Activated CD4-positive, CD25-positive, alpha-beta regulatory T cell treated with anti-CD3 and anti-CD28 coated beads, Interleukin-2, amount 50 U/mL, for 72 hours (primary cell): ENCODE data around the gene TUBA1C.
"Not testable (repeated sequence)": the region's sequence is repeated elsewhere in the genome, so short reads cannot be mapped to it uniquely, and the experiment has no call there.

Source experiments
- DNase-seq: peaks from one replicate; pipeline ENCODE4 v3.0.0; 2021

Gene TUBA1C

DNA sequence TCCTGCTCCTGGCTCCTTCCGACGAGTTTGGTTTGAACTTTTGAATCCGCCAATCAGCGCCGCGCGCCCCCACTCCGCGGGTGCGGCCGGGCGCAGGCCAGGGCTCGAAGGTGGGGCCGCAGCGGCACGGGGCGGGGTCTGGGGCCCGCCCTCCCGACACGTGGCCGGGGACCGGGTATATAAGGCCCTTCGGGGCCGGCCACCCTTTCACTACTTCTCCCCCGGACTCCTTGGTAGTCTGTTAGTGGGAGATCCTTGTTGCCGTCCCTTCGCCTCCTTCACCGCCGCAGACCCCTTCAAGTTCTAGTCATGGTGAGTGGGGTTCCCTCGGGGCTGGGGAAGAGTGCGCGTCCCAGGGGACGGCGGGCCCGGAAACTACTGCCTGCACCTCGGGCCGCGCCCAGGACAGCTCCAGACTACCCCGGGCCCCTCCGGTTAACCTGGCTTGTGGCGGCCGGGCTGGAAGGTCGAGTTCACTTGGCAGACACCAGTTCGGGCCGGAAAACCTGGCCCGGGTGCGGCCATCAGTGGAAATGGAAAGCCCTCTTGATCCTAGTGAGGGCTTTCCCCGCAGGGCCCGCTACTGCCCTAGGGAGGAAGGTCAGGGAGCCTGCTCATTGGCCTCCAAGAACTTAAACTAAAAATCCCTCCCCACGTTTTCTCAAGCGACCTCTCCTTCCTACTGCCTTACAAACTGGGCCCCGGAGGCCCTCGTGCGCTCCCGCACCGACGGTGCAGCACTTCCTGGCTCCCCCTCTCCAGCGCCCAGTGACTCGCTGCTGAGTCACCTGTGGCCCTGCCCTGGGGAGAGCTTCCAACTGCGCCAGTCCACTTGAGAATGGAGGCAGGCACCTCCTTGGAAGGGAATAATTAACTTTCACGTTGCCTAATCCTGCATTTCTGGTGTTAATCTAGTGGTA is at the start of gene TUBA1C:
Gene TUBA1C, plus strand, starts transcription at position 210 of the 920 bp plus-strand sequence. Its CDS starts 100 bp downstream, at position 310.
- peak; percentile 95 for DNase-seq

DNA sequence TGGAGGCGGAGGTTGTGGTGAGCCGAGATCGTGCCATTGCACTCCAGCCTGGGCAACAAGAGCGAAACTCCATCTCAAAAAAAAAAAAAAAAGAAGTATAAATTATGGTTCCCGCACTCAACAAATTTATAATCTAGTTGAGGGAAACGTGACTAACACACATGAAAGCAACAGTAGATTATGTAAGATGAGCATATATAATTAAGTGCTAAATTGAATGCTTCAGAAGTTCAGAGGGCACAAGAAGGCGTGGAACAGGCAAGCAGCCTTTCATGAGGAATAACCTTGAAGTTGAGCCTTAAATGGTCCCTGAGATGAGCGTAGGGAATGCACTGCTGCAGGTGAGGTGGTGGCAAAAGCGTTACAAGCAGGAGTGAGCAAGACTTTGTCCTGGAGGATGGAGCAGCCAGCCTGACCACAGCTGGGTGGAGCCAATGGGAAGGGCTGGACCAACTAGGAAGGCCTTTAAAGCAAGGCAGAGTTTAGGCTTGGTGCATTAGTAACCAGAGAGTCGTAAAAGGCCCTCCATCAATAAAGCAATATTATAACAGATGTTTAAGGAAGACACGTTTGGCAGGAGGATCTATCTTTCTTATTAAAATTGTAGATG is 45.4 kb upstream of the TUBA1C start:
- DNase-seq = no peak

DNA sequence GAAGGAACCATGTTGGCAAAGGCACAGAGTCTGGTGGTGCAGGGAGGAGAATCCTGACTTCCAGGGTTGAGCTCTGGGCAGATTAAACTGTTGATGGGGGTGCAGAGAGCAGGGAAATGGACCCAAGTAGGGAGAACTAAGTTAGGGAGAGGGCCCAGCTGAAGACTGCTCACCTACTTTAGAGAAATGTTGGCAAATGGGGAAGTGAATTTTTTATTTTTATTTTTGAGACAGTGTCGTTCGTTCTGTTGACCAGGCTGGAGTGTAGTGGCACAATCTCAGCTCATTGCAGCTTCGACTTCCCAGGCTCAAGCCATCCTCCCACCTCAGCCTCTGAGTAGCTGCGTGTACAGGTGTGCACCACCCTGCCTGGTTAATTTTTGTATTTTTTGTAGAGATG is 43.9 kb upstream of the TUBA1C start:
- DNase-seq = no peak

DNA sequence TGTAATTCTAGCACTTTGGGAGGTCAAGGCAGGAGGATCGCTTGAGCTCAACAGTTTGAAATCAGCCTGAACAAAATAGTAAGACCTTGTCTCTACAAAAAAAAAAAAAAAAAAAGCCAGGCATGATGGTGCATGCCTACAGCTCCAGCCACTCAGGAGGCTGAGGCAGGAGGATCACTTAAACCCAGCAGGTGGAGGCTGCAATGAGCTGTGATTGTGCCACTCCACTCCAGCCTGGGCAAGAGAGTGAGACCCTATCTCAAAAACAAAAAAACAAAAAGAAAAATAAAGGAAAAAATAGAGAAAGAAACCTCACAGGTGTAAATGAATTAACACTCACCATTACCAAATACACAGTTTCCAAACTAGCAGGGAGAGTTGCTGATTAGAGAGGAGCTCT is 41.8 kb upstream of the TUBA1C start:
- no peak for DNase-seq

DNA sequence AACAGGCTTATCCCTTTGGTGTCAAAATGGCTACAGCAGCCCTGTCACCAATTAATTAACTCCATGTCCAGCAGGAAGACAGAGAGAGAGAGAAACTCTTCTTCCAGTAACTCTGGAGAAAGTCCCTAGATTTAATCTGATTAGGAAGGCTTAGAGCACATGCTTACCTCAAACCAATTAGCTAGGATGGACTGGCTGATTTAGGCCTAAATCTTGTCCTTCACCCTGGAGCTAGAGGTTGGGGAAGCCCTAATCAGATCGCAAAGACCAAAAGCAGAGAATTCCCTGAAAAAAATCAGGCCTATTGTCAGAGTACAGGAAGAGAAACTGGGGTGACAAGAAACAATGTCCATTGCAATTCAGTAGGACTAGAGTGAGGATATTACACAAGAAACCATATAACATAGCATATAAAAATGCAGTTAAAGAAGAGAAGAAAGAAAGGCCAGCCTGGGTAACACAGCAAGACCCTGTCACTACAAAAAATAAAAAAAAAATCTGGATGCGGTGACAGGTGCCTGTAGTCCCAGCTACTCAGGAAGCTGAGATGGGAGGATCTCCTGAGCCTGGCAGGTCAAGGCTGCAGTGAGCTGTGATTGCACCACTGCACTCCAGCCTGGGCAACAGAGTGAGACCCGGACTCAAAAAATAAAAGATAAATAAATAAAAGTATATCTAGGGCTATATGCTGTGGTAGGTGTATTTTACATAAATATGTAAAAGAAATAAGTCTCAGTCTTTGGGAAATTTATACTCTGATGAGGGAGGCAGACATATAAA is 41.1 kb upstream of the TUBA1C start:
- DNase-seq = no peak

DNA sequence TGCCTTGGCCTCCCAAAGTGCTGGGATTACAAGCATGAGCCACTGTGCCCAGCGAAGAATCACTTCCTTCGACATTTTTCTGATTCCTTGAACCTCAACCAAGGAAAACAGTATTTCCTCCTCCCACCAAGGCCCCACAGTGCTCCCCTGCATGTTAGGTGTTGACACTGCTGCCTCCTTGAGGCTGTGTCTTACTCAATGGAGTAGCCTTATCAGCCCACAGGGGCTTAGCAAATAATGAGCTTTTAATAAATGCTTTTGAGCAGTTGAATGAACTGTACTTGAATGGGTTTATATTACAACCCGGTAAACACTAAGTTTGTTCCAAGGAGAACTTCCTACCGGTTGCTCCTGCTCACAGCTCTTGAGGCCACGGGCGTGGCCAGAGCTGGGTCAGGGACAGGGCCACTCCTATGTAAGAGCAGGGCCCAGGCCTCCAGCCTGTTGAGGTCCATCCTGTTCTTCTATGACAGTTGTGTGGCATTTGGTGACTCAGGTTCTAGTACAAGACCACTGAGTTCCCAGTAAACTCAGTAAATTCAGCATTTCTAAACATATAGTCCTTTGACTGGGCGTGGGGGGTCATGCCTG is 39.2 kb upstream of the TUBA1C start:
- no peak for DNase-seq

DNA sequence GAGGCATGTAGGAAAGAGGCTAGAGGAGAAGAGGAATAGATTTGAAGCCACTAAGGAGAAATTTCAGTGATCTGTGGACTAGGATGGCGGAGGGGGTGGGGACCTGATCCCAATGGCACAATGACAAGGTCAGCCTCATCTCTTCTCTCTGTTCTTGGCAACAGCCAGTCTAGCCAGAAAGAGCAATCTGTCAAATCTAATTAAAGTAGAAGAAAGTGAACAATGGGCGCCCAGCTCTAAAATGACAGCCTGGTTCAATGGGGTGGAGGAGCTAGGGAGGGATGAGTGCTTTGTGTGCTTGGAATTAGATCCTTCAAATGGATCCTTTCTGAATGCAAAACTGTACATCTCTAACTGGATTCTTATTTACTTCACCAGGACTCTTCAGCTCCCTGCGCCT is 37.2 kb upstream of the TUBA1C start:
- DNase-seq = no peak

DNA sequence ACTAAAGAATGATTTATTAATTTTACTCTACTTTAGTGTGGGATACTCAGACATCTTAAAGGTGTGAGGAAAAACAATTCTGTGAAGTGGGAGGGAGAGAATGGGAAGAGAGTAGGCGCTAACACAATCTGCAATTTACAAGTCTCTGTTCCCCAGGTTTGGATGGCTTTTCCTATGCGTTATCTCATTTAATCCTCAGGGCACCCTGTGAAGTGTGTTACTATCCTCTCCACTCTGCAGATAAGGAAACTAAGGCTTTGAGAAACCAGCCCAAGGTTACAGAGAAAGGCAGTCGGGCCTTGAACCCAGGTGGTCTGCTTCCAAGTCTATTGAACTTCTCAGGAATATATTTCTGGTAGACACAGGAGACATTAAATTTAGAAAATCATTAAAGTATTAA is 36.2 kb upstream of the TUBA1C start:
- DNase-seq = no peak

DNA sequence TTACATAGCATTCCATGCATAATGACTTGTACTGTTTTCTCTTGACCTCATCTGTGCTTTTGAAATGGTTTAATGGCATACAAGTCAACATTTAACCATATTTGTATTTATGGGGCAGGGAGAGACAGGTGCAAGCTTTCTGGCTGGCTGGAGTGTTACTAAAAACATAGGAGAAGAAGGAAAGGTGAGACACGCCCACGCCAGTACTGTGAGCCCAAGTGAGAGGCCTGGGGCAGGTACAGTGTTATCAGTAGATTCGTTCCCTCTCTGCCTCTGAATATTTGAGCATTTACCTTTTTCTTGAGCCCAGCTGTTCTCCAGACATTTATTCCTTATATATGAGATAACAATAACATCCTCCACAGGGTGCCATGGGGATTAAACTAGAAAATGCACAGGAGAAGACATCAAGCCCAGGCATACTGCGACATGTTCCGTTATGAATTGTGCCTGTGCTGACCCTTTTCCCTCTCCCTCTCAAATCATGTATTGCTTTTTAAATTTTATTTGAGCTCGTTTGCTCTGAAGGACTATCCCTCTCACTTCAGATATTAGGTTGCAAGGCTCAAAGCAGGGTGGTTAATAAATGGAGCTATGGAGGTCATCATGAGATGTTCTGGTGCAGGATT is 34.6 kb upstream of the TUBA1C start:
- DNase-seq = no peak

DNA sequence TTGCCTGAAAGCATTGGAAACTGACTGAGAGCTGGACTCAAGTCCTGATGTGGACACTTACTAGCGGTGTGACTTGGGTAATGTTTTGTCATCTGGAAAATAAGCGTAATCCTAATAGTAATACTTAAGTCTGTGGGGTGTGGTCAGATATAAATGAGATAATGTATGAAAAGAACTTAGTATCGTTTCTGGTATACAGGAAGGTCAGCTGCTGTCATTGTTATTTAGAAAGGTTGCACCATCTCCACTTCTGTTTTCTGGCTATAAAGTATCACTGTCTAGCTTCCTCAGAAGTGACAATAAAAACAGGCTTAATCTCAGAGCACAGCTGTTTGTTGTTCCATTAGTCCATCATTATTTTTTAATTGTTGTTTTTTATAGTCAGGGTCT is 34.1 kb upstream of the TUBA1C start:
- DNase-seq = no peak

DNA sequence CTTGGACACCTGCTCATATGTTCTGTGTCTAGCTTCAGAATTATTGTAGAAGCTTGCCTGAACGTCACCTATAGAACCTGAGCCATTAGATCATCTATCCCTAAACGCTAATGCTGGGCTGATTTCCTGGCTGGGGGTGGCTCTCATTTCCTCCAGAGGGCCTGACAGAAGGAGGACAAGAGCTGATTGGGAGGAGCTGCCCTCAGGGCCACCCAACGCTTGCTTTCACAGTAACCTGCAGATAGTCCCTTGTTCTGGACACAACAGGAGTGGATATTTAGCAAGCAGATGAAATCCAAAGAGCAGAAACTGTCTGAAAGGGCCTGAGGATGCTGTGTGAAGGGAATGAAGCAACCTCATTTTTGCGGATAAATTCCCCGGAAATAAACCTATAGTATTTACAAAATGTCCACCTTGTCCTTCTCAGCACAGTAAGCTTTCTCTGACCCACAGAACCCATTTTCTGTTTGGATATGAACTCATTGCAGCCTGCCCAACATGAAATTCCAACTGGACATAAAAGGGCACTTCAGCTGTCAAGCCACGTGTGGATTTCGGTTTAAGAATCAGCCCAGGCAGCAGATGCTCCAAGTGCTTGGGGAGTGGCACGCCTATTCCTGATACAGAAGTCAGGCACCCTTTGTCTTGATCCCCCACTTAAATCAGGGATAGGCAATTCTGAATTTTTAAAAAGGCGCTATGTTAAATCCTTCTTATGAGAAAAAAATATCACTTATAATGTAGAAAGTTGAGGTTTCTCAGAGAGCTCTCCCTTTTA is 32.8 kb upstream of the TUBA1C start:
- no peak for DNase-seq

DNA sequence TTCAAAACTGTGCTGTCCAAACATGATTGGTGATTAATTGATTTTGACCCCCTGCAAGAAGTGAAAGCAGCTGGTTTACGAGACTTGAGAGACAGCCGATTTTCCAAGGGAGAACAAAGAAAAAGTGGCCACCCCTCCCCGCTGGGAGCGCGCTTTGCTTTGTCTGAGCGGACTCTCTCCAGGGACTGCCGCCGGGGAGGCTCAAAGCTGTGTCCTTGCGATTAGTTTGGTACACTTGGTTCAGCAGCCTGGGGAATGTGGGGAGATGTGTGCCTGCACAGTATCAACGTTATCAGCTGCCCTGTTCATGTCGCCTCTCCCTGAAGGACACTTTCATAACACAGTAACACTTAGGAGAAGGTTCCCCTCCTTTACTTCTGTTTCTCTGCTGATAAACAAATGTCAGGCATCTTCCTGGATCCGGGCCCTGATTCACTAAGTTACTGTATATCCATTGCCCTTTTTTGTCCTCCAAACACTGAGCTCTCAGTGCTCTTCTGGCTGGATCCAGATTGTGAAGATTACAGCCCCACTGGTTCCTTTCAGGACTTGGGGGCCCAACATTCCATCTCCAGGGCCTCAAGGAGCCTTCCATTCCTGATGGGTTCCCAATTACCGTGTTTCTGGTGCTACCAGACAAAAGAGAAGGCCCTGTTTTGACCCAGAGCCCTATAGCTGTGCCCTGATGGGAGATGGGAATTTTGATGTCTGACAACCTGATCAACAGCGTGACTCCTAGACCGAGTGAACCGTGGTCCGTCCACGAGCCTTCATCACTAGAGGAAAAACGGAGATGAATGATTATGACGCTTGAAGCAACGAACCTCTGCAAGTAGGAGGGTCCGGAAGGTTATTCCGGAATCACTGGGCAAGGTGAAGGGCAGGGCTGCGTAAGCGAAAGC is 31.7 kb upstream of the TUBA1C start:
- DNase-seq = no peak

DNA sequence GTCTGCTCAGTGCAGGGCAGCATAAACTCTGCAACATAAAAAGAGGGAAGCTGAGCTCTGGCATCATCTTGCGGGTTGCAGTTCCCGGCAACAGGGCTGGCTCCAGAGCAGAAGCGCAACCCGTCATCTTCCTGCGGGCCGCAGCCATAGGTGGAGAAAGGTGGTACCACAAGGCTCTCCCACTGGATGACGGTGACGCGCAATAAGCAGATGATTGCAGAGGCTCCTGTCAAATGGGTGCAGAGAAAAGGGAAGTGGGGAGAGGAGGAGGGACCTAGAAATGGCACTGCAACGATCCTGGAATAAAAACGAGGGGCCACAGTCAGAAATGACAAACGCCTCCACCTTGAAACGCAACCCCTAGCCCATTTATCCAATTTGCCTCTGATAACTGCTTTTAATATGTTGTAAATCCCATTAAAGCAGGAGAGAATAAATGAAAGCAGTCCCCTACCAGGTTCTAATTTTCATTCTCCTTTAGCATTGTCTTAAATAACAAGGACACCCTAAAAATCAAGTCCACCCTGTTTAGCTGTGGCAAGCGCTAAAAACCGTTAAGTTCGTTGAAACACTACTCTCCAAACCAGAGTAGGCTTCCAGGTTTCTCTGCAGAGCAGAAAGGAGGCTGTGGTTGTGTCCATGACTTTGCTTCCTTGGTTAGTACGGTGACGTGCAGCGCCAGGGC is 30.9 kb upstream of the TUBA1C start:
- DNase-seq = no peak

DNA sequence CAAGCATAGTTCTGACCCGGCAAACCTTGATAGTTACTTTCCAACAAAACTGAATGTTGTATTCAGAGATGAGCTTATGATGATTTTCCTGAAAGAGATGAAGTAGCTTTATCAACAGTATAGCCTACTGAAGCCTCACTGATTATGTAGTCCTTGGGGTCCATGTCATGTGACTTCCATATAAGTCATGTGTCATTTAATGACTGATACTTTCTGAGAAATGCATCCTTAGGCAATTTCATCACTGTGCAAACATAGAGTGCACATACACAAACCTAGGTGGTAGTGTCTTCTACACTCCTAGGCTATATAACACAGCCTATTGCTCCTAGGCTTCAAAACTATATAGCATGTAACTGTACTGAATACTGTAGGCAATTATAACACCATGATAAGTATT is 28.5 kb upstream of the TUBA1C start:
- DNase-seq = no peak

DNA sequence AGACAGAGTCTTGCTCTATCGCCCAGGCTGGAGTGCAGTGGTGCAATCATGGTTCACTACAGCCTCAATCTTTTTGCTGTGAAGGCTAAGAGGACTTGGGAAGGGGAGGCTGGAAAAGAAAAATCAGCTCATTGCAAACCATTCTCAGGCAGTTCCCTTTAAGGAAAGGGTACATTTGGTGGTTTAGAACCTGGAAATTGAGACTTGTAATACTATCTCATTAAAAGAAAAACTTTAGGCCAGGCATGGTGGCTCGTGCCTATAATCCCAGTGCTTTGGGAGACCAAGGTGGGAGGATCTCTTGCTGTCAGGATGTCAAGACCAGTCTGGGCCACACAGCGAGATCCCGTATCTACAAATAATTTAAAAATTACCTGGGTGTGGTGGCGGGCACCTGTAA is 21.3 kb upstream of the TUBA1C start:
- DNase-seq = no peak

DNA sequence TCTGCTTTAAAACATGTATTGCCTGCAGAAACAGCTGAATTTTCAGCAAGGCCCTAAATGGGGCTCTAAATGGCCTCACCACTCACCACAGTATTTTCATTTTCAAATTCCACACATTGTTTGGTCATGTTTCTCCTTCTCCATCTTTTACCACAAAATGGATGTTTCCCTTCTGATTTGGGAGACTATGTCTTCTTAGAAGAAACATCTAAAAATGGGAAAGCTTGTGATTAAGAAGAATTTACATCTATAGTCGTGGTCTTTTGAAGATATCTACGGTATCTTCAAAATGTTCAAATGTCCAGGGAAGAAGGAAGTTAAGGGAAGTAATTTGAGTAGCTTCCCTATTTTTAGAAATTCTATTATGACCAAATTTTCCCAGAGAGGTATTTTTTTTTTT is 20.7 kb upstream of the TUBA1C start:
- DNase-seq = no peak

DNA sequence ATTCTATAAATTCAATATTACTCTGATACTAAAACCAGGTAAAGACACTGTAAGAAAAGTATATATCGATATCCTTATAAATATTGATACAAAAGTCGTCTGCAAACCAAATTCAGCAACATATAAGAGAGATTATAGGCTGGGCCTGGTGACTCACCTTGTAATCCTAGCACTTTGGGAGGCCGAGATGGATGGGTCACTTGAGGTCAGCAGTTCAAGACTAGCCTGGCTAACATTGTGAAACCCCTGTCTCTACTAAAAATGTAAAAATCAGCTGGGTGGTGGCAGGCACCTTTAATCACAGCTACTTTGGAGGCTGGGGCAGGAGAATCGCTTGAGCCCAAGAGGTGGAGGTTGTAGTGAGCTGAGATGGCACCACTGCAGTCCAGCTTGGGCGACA is 13.5 kb upstream of the TUBA1C start:
- DNase-seq = no peak

DNA sequence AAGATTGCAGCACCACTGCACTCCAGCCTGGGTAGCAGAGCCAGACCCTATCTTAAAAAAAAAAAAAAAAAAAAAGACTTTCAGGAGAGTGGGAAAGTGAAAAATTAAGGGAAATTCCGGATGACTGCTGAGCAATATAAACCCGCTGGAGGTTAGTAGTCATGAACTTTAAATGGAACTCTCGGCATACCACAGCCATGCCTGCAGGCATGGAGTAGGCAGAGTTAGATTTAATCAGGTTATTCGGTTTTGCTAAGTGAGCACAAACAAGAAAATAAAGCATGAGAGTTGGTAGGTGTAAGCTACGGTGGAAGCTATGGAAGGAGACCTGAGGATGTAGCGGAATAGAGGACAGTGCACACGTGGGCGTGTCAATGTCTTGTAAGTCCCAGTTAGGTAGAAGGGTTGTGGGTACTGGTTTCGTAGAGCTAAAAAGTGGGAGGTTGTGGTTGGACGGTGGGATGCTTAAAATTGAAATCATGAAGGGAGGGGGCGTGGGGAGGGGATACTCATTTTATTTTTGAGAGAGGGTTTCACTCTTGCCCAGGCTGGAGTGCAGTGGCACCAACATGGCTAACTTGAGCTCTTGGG is 11.8 kb upstream of the TUBA1C start:
- no peak for DNase-seq

DNA sequence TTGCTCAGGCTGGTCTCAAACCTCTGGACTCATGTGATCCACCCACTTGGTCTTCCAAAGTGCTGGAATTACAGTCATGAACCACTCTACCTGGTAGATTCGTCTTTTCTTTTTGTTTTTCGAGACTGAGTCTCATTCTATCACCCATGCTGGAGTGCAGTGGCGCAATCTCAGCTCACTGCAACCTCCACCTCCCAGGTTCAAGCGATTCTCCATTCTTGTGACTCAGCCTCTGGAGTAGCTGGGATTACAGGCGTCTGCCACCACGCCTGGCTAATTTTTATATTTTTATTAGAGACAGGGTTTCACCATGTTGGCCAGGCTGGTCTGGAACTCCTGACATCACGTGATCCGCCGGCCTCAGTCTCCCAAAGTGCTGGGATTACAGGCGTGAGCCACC is 9.4 kb upstream of the TUBA1C start:
- not testable (repeated sequence) for DNase-seq
